Fibroblast of mammary gland (primary cell): ENCODE data around the gene SUGP1.

Experiments
- DNase-seq: peaks from one replicate; pipeline ENCODE4 v3.0.0-alpha.2; 2010; ENCODE audit warnings: low read depth
- H3K4me3 ChIP-seq: 2 replicates; pipeline ENCODE4 v1.5.1; 2011; ENCODE audit warnings: low read depth, mild to moderate bottlenecking, low read length, moderate library complexity; ENCODE audit not compliant: control insufficient read depth
- TF ChIP-seq, protein P1 (sequence below): conservative IDR thresholded peaks from 2 replicates; pipeline ENCODE4 v1.5.1; 2011; ENCODE audit warnings: low read depth, low read length, inconsistent platforms; ENCODE audit not compliant: control insufficient read depth, insufficient read depth

Gene SUGP1

DNA sequence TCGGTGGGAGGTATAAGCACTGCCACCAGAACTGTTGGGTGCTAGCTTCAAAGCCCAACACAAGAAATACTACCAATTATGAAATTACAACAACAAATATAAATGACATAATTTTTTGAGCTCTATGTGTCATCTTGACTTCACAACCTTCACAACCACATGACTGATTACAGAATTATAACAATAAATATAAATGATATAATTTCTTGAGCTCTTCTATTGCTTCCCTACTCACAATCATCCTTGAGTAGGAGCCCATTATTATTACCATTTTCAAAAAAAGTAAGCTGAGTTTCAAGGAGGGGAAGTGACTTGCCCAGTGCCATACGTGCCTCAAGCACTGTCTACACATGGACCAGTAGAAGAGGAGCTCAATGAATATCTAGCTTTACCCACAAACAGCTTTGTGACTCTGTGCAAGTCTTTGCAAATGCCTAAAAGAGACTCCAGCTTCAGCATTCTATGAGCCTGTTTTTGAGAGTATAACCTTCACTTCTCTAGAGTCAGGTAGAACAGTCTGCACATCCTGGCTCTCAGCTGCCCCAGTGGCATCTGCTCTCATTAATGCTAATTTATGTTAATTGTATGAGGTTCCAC, 86.0 kb downstream of the SUGP1 start:
- DNase-seq = no peak
- no peak overlapping the region for H3K4me3 ChIP-seq
- TF ChIP-seq, protein P1, sequence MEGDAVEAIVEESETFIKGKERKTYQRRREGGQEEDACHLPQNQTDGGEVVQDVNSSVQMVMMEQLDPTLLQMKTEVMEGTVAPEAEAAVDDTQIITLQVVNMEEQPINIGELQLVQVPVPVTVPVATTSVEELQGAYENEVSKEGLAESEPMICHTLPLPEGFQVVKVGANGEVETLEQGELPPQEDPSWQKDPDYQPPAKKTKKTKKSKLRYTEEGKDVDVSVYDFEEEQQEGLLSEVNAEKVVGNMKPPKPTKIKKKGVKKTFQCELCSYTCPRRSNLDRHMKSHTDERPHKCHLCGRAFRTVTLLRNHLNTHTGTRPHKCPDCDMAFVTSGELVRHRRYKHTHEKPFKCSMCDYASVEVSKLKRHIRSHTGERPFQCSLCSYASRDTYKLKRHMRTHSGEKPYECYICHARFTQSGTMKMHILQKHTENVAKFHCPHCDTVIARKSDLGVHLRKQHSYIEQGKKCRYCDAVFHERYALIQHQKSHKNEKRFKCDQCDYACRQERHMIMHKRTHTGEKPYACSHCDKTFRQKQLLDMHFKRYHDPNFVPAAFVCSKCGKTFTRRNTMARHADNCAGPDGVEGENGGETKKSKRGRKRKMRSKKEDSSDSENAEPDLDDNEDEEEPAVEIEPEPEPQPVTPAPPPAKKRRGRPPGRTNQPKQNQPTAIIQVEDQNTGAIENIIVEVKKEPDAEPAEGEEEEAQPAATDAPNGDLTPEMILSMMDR = no peak

DNA sequence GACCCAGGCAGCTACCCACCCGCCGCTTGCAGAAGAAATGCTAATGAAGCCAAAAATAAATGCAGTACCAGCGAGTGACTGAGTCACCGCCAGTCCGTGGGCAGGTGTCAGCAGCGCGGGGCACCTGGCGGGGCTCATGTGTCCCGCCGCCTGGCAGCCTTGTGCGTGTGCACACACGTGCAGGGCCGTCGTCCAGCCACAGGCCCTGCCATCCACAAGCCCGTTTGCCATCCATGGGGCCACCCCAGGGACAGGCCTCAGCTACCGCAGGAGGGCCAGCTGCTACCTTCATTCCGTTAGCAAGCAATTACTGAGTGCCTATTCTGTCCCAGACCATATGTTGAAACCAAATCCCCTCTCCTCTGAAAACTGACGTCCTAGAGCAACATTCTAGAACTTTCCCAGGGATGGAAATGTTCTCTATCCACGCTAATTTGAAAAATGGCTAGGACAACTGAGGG, 88.0 kb downstream of the SUGP1 start:
- DNase-seq = no peak
- H3K4me3 ChIP-seq = no peak overlapping the region
- TF ChIP-seq, protein P1 = no peak

DNA sequence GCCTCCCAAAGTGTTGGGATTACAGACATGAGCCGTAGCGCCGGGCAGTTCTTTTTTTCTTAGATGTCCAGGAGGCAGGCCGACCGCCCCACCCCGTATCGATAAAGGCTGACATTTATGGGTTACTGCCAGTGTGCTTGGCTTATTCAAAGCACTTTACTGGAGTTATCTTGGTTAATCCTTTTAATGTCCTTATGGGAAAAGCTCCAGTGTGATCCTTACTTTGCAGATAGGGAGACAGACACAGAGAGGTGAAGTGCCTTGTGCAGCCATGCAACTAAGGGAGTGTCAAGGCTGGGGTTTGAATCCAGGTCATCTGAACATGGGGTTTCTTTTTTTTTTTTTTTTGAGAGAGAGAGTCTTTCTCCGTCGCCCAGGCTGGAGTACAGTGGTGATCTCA, 89.3 kb downstream of the SUGP1 start:
- TF ChIP-seq, protein P1 = no peak
- H3K4me3 ChIP-seq = no peak overlapping the region
- no peak for DNase-seq

DNA sequence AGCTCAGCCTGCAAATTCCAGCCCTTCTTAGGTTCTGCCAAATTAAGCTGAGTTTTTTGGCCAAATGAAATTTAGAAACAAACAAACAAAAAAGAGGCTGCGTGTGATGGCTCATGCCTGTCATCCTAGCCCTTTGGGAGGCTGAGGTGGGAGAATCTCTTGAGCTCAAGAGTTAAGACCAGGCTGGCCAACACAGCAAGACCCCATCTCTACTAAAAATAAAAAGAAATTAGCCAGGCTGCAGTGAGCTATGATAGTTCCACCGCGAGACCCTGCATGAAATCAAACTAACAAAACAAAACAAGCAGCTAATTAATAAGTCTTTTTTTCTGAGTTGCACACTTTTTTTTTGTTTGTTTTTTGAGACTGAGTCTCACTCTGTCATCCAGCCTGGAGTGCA, 90.6 kb downstream of the SUGP1 start:
- TF ChIP-seq, protein P1 = no peak
- no peak overlapping the region for H3K4me3 ChIP-seq
- DNase-seq = no peak

DNA sequence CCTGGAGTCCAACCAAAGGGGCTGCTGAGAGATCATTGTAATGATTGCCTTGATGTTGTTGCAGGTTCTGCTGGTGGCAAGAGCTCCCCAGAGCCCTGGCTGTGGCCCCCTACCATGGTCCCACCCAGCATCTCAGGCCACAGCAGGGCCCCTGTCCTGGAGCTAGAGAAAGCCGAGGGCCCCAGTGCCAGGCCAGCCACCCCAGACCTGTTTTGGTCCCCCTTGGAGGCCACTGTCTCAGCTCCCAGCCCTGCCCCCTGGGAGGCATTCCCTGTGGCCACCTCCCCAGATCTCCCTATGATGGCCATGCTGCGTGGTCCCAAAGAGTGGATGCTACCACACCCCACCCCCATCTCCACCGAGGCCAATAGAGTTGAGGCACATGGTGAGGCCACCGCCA, 93.1 kb downstream of the SUGP1 start:
- H3K4me3 ChIP-seq = no peak overlapping the region
- TF ChIP-seq, protein P1 = no peak
- DNase-seq = no peak

DNA sequence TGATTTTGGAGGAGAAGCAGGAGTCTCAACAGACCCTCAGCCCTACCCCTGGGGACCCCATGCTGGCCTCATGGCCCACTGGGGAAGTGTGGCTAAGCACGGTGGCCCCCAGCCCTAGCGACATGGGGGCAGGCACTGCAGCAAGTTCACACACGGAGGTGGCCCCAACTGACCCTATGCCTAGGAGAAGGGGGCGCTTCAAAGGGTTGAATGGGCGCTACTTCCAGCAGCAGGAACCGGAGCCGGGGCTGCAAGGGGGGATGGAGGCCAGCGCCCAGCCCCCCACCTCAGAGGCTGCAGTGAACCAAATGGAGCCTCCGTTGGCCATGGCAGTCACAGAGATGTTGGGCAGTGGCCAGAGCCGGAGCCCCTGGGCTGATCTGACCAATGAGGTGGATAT, 93.6 kb downstream of the SUGP1 start:
- TF ChIP-seq, protein P1 = no peak

DNA sequence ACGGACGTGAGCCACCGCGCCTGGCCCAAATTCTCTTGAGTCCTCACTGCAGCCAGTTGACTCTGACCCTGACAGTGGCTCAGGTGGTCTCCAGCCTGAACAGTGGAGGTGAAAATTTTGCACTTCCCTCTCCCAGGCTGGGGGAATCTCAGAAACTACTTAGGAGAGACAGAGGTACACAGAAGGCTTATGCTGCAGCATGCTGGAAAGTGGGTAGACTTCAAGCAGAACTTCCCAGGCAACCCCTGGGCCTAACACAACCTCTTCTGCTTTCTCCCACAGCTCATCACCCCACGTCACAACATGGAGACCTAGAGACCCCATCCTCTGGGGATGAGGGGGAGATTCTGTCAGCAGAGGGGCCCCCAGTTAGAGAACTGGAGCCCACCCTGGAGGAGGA, 94.1 kb downstream of the SUGP1 start:
- TF ChIP-seq, protein P1 = no peak
- no peak overlapping the region for H3K4me3 ChIP-seq
- DNase-seq = no peak

More for the DNA sequence above, 93.6 kb downstream of the SUGP1 start:
- H3K4me3 ChIP-seq = no peak overlapping the region
- DNase-seq = no peak
